ENCODE measurements around the gene ZNF606.

The ZNF606 gene

GRCh38 chr19:57978586-57979289 lies 23.9 kb downstream of the ZNF606 start:
- Histone ChIP-seq H2AK5ac (ENCODE audit: low read length, severe bottlenecking) (no peak overlapping the region), H3K14ac (ENCODE audit: low read length in 2 of 2) (no peak overlapping the region), H3K4me1 (ENCODE audit: control insufficient read depth, insufficient read depth, low read depth, low read length) (no peaks in the 10 kb centered on the region), H2BK15ac (ENCODE audit: low read depth, poor library complexity, severe bottlenecking) (no peak overlapping the region), H3K18ac (ENCODE audit: low read depth in 1 of 2, low read length in 2 of 2) (no peak overlapping the region), H3K36me3 (ENCODE audit: control insufficient read depth in 1 of 2, insufficient read depth in 2 of 2, low read depth in 1 of 2, low read length in 2 of 2) (peaks cover 47 to 92% of the 10 kb centered on the region in 2 experiments), H2BK12ac (ENCODE audit: low read length in 2 of 2) (no peak overlapping the region), H2BK5ac (ENCODE audit: low read depth, low read length, poor library complexity, severe bottlenecking) (no peak overlapping the region), H3K4me2 (ENCODE audit: low read length, poor library complexity, severe bottlenecking) (no peak overlapping the region), H2AFZ (ENCODE audit: low read depth, low read length) (no peak overlapping the region), H2BK120ac (ENCODE audit: low read depth, low read length) (no peak overlapping the region), H4K8ac (ENCODE audit: low read length) (no peak overlapping the region), H3K9me3 (ENCODE audit: control insufficient read depth, low read length) (peaks cover 97% of the 10 kb centered on the region), H3K27ac (ENCODE audit: low read length, poor library complexity, severe bottlenecking) (no peak overlapping the region), H3K23ac (ENCODE audit: low read length in 2 of 2) (no peak overlapping the region), H4K91ac (ENCODE audit: low read length) (no peak overlapping the region), H3K4me3 (ENCODE audit: insufficient read depth in 1 of 2, low read depth in 1 of 2, low read length in 2 of 2) (peak overlapping the region in 1 of 2 experiments; percentile 71), H3K79me1 (replicated peaks; ENCODE audit: low read length, poor library complexity, severe bottlenecking) (peaks cover 12% of the 10 kb centered on the region), H3K27me3 (ENCODE audit: control insufficient read depth in 1 of 2, insufficient read depth in 1 of 2, low read length in 2 of 2) (no peaks in the 10 kb centered on the region), H3K9ac (ENCODE audit: low read length) (no peak overlapping the region), H3K4ac (ENCODE audit: low read depth in 1 of 2, low read length in 2 of 2) (no peak overlapping the region)
- 95% methylated on average over 2 of the region's 3 CpGs for WGBS
- peak; percentile 32 for DNase-seq

- Histone ChIP-seq H3K27me3 (ENCODE audit: control insufficient read depth in 1 of 2, insufficient read depth in 1 of 2, low read length in 2 of 2) (no peaks in the 10 kb centered on the region), H3K27ac (ENCODE audit: low read length, poor library complexity, severe bottlenecking) (no peak within 1 kb of the TSS), H3K4ac (ENCODE audit: low read depth in 1 of 2, low read length in 2 of 2) (no peak within 1 kb of the TSS), H3K4me1 (ENCODE audit: control insufficient read depth, insufficient read depth, low read depth, low read length) (no peaks in the 10 kb centered on the region), H3K4me3 (ENCODE audit: insufficient read depth in 1 of 2, low read depth in 1 of 2, low read length in 2 of 2) (peak within 1 kb of the TSS in 1 of 2 experiments; percentile 62), H3K23ac (ENCODE audit: low read length in 2 of 2) (no peak within 1 kb of the TSS), H3K4me2 (ENCODE audit: low read length, poor library complexity, severe bottlenecking) (no peak within 1 kb of the TSS), H2AK5ac (ENCODE audit: low read length, severe bottlenecking) (no peak within 1 kb of the TSS), H3K9me3 (ENCODE audit: control insufficient read depth, low read length) (peaks cover 93% of the 10 kb centered on the region), H3K79me1 (replicated peaks; ENCODE audit: low read length, poor library complexity, severe bottlenecking) (peaks cover 5% of the 10 kb centered on the region), H2AFZ (ENCODE audit: low read depth, low read length) (no peak within 1 kb of the TSS), H4K8ac (ENCODE audit: low read length) (no peak within 1 kb of the TSS), H4K91ac (ENCODE audit: low read length) (no peak within 1 kb of the TSS), H3K9ac (ENCODE audit: low read length) (no peak within 1 kb of the TSS), H2BK5ac (ENCODE audit: low read depth, low read length, poor library complexity, severe bottlenecking) (no peak within 1 kb of the TSS), H2BK120ac (ENCODE audit: low read depth, low read length) (no peak within 1 kb of the TSS), H2BK15ac (ENCODE audit: low read depth, poor library complexity, severe bottlenecking) (no peak within 1 kb of the TSS), H3K14ac (ENCODE audit: low read length in 2 of 2) (no peak within 1 kb of the TSS), H2BK12ac (ENCODE audit: low read length in 2 of 2) (no peak within 1 kb of the TSS), H3K18ac (ENCODE audit: low read depth in 1 of 2, low read length in 2 of 2) (no peak within 1 kb of the TSS), H3K36me3 (ENCODE audit: control insufficient read depth in 1 of 2, insufficient read depth in 2 of 2, low read depth in 1 of 2, low read length in 2 of 2) (peaks cover 26 to 62% of the 10 kb centered on the region in 2 experiments)
- whole genome bisulfite sequencing = 93% methylated on average over 4 of the region's 4 CpGs
- no peak for DNase-seq
Measured at GRCh38 chr19:57974434-57974833, 28.2 kb downstream of the ZNF606 start, which contains the start of gene C19orf18. C19orf18 (minus strand) TSS chr19:57974534; CDS start chr19:57974432, 102 bp downstream.

GRCh38 chr19:57964761-57965160 lies 37.9 kb downstream of the ZNF606 start:
- peaks cover 79% of the 10 kb centered on the region for H3K9me3 ChIP-seq (ENCODE audit: control insufficient read depth, low read length)
- H3K14ac ChIP-seq (ENCODE audit: low read length in 2 of 2) = no peak overlapping the region
- H2BK15ac ChIP-seq (ENCODE audit: low read depth, poor library complexity, severe bottlenecking) = no peak overlapping the region
- peak overlapping the region in 1 of 2 experiments; percentile 53 for H3K4me3 ChIP-seq (ENCODE audit: insufficient read depth in 1 of 2, low read depth in 1 of 2, low read length in 2 of 2)
- no peaks in the 10 kb centered on the region for H3K27me3 ChIP-seq (ENCODE audit: control insufficient read depth in 1 of 2, insufficient read depth in 1 of 2, low read length in 2 of 2)
- no peak overlapping the region for H4K8ac ChIP-seq (ENCODE audit: low read length)
- no peak overlapping the region for H2BK5ac ChIP-seq (ENCODE audit: low read depth, low read length, poor library complexity, severe bottlenecking)
- H3K23ac ChIP-seq (ENCODE audit: low read length in 2 of 2) = no peak overlapping the region
- H2BK12ac ChIP-seq (ENCODE audit: low read length in 2 of 2) = no peak overlapping the region
- H3K79me1 ChIP-seq (replicated peaks; ENCODE audit: low read length, poor library complexity, severe bottlenecking) = no peaks in the 10 kb centered on the region
- H3K9ac ChIP-seq (ENCODE audit: low read length) = no peak overlapping the region
- H2AFZ ChIP-seq (ENCODE audit: low read depth, low read length) = no peak overlapping the region
- DNase-seq = no peak
- no peak overlapping the region for H3K4ac ChIP-seq (ENCODE audit: low read depth in 1 of 2, low read length in 2 of 2)
- no peak overlapping the region for H2BK120ac ChIP-seq (ENCODE audit: low read depth, low read length)
- H2AK5ac ChIP-seq (ENCODE audit: low read length, severe bottlenecking) = no peak overlapping the region
- no peak overlapping the region for H3K27ac ChIP-seq (ENCODE audit: low read length, poor library complexity, severe bottlenecking)
- WGBS = 82% methylated on average over 7 of the region's 8 CpGs
- H4K91ac ChIP-seq (ENCODE audit: low read length) = no peak overlapping the region
- no peaks in the 10 kb centered on the region for H3K4me1 ChIP-seq (ENCODE audit: control insufficient read depth, insufficient read depth, low read depth, low read length)
- peaks cover 11 to 26% of the 10 kb centered on the region in 2 experiments for H3K36me3 ChIP-seq (ENCODE audit: control insufficient read depth in 1 of 2, insufficient read depth in 2 of 2, low read depth in 1 of 2, low read length in 2 of 2)
- no peak overlapping the region for H3K4me2 ChIP-seq (ENCODE audit: low read length, poor library complexity, severe bottlenecking)
- H3K18ac ChIP-seq (ENCODE audit: low read depth in 1 of 2, low read length in 2 of 2) = no peak overlapping the region

- 64% methylated on average over 1 of the region's 1 CpG for WGBS
- H2AFZ ChIP-seq (ENCODE audit: low read depth, low read length) = no peak overlapping the region
- no peak overlapping the region for H3K4me2 ChIP-seq (ENCODE audit: low read length, poor library complexity, severe bottlenecking)
- H3K9me3 ChIP-seq (ENCODE audit: control insufficient read depth, low read length) = peaks cover 79% of the 10 kb centered on the region
- H3K18ac ChIP-seq (ENCODE audit: low read depth in 1 of 2, low read length in 2 of 2) = no peak overlapping the region
- no peak overlapping the region for H3K4ac ChIP-seq (ENCODE audit: low read depth in 1 of 2, low read length in 2 of 2)
- no peak overlapping the region for H3K9ac ChIP-seq (ENCODE audit: low read length)
- no peak overlapping the region for H4K8ac ChIP-seq (ENCODE audit: low read length)
- H3K23ac ChIP-seq (ENCODE audit: low read length in 2 of 2) = no peak overlapping the region
- no peak overlapping the region for H2BK120ac ChIP-seq (ENCODE audit: low read depth, low read length)
- H3K27me3 ChIP-seq (ENCODE audit: control insufficient read depth in 1 of 2, insufficient read depth in 1 of 2, low read length in 2 of 2) = no peaks in the 10 kb centered on the region
- DNase-seq = no peak
- no peak overlapping the region for H3K14ac ChIP-seq (ENCODE audit: low read length in 2 of 2)
- no peak overlapping the region for H4K91ac ChIP-seq (ENCODE audit: low read length)
- H2BK5ac ChIP-seq (ENCODE audit: low read depth, low read length, poor library complexity, severe bottlenecking) = no peak overlapping the region
- H3K36me3 ChIP-seq (ENCODE audit: control insufficient read depth in 1 of 2, insufficient read depth in 2 of 2, low read depth in 1 of 2, low read length in 2 of 2) = peaks cover 3 to 15% of the 10 kb centered on the region in 2 experiments
- H2AK5ac ChIP-seq (ENCODE audit: low read length, severe bottlenecking) = no peak overlapping the region
- H3K27ac ChIP-seq (ENCODE audit: low read length, poor library complexity, severe bottlenecking) = no peak overlapping the region
- H2BK12ac ChIP-seq (ENCODE audit: low read length in 2 of 2) = no peak overlapping the region
- peak overlapping the region in 1 of 2 experiments; percentile 47 for H3K4me3 ChIP-seq (ENCODE audit: insufficient read depth in 1 of 2, low read depth in 1 of 2, low read length in 2 of 2)
- H3K4me1 ChIP-seq (ENCODE audit: control insufficient read depth, insufficient read depth, low read depth, low read length) = no peaks in the 10 kb centered on the region
- no peaks in the 10 kb centered on the region for H3K79me1 ChIP-seq (replicated peaks; ENCODE audit: low read length, poor library complexity, severe bottlenecking)
- no peak overlapping the region for H2BK15ac ChIP-seq (ENCODE audit: low read depth, poor library complexity, severe bottlenecking)
Measured at GRCh38 chr19:57961785-57962184, 40.8 kb downstream of the ZNF606 start.

All from mesenchymal stem cell (in vitro differentiated cells and primary cell).